ENCODE measurements around the gene RUNX2. TPM values are rescaled to one million over a fixed set of nuclear protein-coding genes. Genes with fewer than 3 reads are reported as not detected.

RUNX2 gene
- total and polyA plus RNA-seq, 12 donors, result 0.28 to 4.5 (median 1.8) TPM

GRCh38 chr6:45633272-45633908 is 305.3 kb downstream of the RUNX2 start:
- Histone ChIP-seq H3K4me1 (replicated peaks in 1 of 2) (no peaks in the 10 kb centered on the region), H3K27ac (no peak overlapping the region), H3K27me3 (peaks cover 5% of the 10 kb centered on the region), H3K4me3 (no peak overlapping the region), H3K36me3 (replicated peaks in 1 of 2) (no peaks in the 10 kb centered on the region), H3K9me3 (replicated peaks in 1 of 3) (no peaks in the 10 kb centered on the region)
- WGBS, 4 donors, result 74 to 83% (median 79%) methylated on average over 5 to 6 of the region's 6 CpGs
- no peak for DNase-seq
- TF ChIP-seq POLR2A (IDR thresholded peaks at IDR 0.05) (no peak), CTCF (IDR thresholded peaks at IDR 0.05) (no peak)
- intact Hi-C loops (cut with DNase I), result no loop called here

GRCh38 chr6:45634231-45634630 is 306.1 kb downstream of the RUNX2 start:
- H3K4me3 ChIP-seq, result no peak overlapping the region
- no peaks in the 10 kb centered on the region for H3K4me1 ChIP-seq (replicated peaks in 1 of 2)
- 85 to 100% (median 91%) methylated on average over 4 of the region's 4 CpGs for WGBS, 4 donors
- intact Hi-C loops (cut with DNase I), result no loop called here
- DNase-seq, result no peak
- H3K27ac ChIP-seq, result no peak overlapping the region
- H3K27me3 ChIP-seq, result peaks cover 5% of the 10 kb centered on the region
- TF ChIP-seq POLR2A (IDR thresholded peaks at IDR 0.05) (no peak), CTCF (IDR thresholded peaks at IDR 0.05) (no peak)
- H3K9me3 ChIP-seq (replicated peaks in 1 of 3), result no peaks in the 10 kb centered on the region
- no peaks in the 10 kb centered on the region for H3K36me3 ChIP-seq (replicated peaks in 1 of 2)

GRCh38 chr6:45635284-45635867 is 307.2 kb downstream of the RUNX2 start:
- H3K9me3 ChIP-seq (replicated peaks in 1 of 3), result no peaks in the 10 kb centered on the region
- H3K4me3 ChIP-seq, result no peak overlapping the region
- intact Hi-C loops (cut with DNase I), result no loop called here
- no peak for TF ChIP-seq CTCF (IDR thresholded peaks at IDR 0.05)
- no peak for TF ChIP-seq POLR2A (IDR thresholded peaks at IDR 0.05)
- H3K36me3 ChIP-seq (replicated peaks in 1 of 2), result no peaks in the 10 kb centered on the region
- H3K27me3 ChIP-seq, result peaks cover 5% of the 10 kb centered on the region
- no peak overlapping the region for H3K27ac ChIP-seq
- DNase-seq, result no peak
- 61 to 72% (median 66%) methylated on average over 8 of the region's 8 CpGs for WGBS, 4 donors
- no peaks in the 10 kb centered on the region for H3K4me1 ChIP-seq (replicated peaks in 1 of 2)

- no peaks in the 10 kb centered on the region for H3K9me3 ChIP-seq (replicated peaks in 1 of 3)
- no peak for DNase-seq
- no peak overlapping the region for H3K4me3 ChIP-seq
- H3K27me3 ChIP-seq, result peaks cover 5% of the 10 kb centered on the region
- H3K4me1 ChIP-seq (replicated peaks in 1 of 2), result no peaks in the 10 kb centered on the region
- TF ChIP-seq POLR2A (IDR thresholded peaks at IDR 0.05) (no peak), CTCF (IDR thresholded peaks at IDR 0.05) (no peak)
- intact Hi-C loops (cut with DNase I), result no loop called here
- no peak overlapping the region for H3K27ac ChIP-seq
- WGBS, 4 donors, result 76 to 83% (median 80%) methylated on average over 3 of the region's 3 CpGs
- no peaks in the 10 kb centered on the region for H3K36me3 ChIP-seq (replicated peaks in 1 of 2)
Measured at GRCh38 chr6:45637056-45637455, 308.9 kb downstream of the RUNX2 start.
